Measurements from ENCODE around the gene ZNF74. TPM values are rescaled to one million over a fixed set of nuclear protein-coding genes. Genes with fewer than 3 reads are reported as not detected.
"Not testable (repeated sequence)": the region's sequence is repeated elsewhere in the genome, so short reads cannot be mapped to it uniquely, and the experiment has no call there.

ZNF74 gene
- total RNA-seq (10 to 100 TPM; 12.3 to 15.3 TPM), polyA plus RNA-seq (13.0 TPM)

- H3K27ac Mint-ChIP-seq = peak within 1 kb of the TSS; percentile 38 to 99 (median 94)
- no peaks in the 10 kb centered on the region for H3K27me3 ChIP-seq (ENCODE audit: insufficient read depth, low read length, poor library complexity, severe bottlenecking)
- H3K36me3 ChIP-seq (ENCODE audit: insufficient read depth, low read length) = no peaks in the 10 kb centered on the region
- H3K4me1 ChIP-seq (ENCODE audit: insufficient read depth, low read length) = peaks cover 30% of the 10 kb centered on the region
- H3K4me3 Mint-ChIP-seq = peak within 1 kb of the TSS; percentile 77 to 94 (median 91)
- H3K9me3 Mint-ChIP-seq = peaks cover 0 to 2% (median 0%) of the 10 kb centered on the region in 5 donors
- H3K4me1 Mint-ChIP-seq = peaks cover 32 to 45% (median 39%) of the 10 kb centered on the region in 3 donors
- H3K4me3 ChIP-seq (ENCODE audit: low read length) = peak within 1 kb of the TSS; percentile 71
- H3K27ac ChIP-seq (ENCODE audit: low read depth, low read length) = peak within 1 kb of the TSS; percentile 84
- H3K36me3 Mint-ChIP-seq = peaks cover 0 to 7% (median 6%) of the 10 kb centered on the region in 3 donors
- H3K9me3 ChIP-seq (ENCODE audit: low read length) = no peaks in the 10 kb centered on the region
- ChIA-PET CTCF (interaction anchor here (1.0 to 1.4 kb wide), 4 partner anchors 10 to 170 kb away, joined by 3 to 5 read pairs (median 4); no protein-coding TSS in a partner anchor), POLR2A (interaction anchor here (1.0 kb wide), 2 partner anchors 70 to 95 kb away, joined by 3 to 4 read pairs; no protein-coding TSS in a partner anchor)
- H3K27me3 Mint-ChIP-seq = no peaks in the 10 kb centered on the region
- peak; percentile 74 to 87 (median 82) for DNase-seq
Measured at GRCh38 chr22:20393705-20394476, at the start of gene ZNF74. Gene ZNF74 (plus strand): TSS chr22:20394151. CDS start chr22:20394629, 478 bp downstream.

- H3K4me3 ChIP-seq (ENCODE audit: low read length); H3K27ac Mint-ChIP-seq; DNase-seq; H3K9me3 Mint-ChIP-seq; H3K36me3 ChIP-seq (ENCODE audit: insufficient read depth, low read length); H3K27ac ChIP-seq (ENCODE audit: low read depth, low read length); H3K4me1 Mint-ChIP-seq; H3K9me3 ChIP-seq (ENCODE audit: low read length); H3K4me1 ChIP-seq (ENCODE audit: insufficient read depth, low read length); POLR2A ChIA-PET; H3K27me3 ChIP-seq (ENCODE audit: insufficient read depth, low read length, poor library complexity, severe bottlenecking); H3K27me3 Mint-ChIP-seq; H3K4me3 Mint-ChIP-seq; H3K36me3 Mint-ChIP-seq; CTCF ChIA-PET: not testable (repeated sequence)
Measured at GRCh38 chr22:20346553-20346952, 47.4 kb upstream of the ZNF74 start.

GRCh38 chr22:20352536-20352935 is 41.4 kb upstream of the ZNF74 start:
- H3K4me3 Mint-ChIP-seq; H3K27me3 ChIP-seq (ENCODE audit: insufficient read depth, low read length, poor library complexity, severe bottlenecking); DNase-seq; H3K9me3 Mint-ChIP-seq; H3K36me3 Mint-ChIP-seq; H3K27ac Mint-ChIP-seq; H3K9me3 ChIP-seq (ENCODE audit: low read length); H3K27me3 Mint-ChIP-seq; H3K27ac ChIP-seq (ENCODE audit: low read depth, low read length); POLR2A ChIA-PET; H3K36me3 ChIP-seq (ENCODE audit: insufficient read depth, low read length); H3K4me1 ChIP-seq (ENCODE audit: insufficient read depth, low read length); CTCF ChIA-PET; H3K4me1 Mint-ChIP-seq; H3K4me3 ChIP-seq (ENCODE audit: low read length): not testable (repeated sequence)

GRCh38 chr22:20354238-20354975 is 39.5 kb upstream of the ZNF74 start:
- H3K27ac Mint-ChIP-seq = no peak overlapping the region
- POLR2A ChIA-PET = no interaction called here
- no peaks in the 10 kb centered on the region for H3K27me3 Mint-ChIP-seq

GRCh38 chr22:20355939-20356636 is 37.9 kb upstream of the ZNF74 start:
- H3K4me1 Mint-ChIP-seq; POLR2A ChIA-PET; H3K27me3 Mint-ChIP-seq; CTCF ChIA-PET; H3K4me3 ChIP-seq (ENCODE audit: low read length); H3K27ac Mint-ChIP-seq; H3K9me3 Mint-ChIP-seq; H3K9me3 ChIP-seq (ENCODE audit: low read length); H3K27me3 ChIP-seq (ENCODE audit: insufficient read depth, low read length, poor library complexity, severe bottlenecking); H3K36me3 ChIP-seq (ENCODE audit: insufficient read depth, low read length); H3K27ac ChIP-seq (ENCODE audit: low read depth, low read length); DNase-seq; H3K4me1 ChIP-seq (ENCODE audit: insufficient read depth, low read length); H3K4me3 Mint-ChIP-seq; H3K36me3 Mint-ChIP-seq: not testable (repeated sequence)

More at GRCh38 chr22:20354238-20354975, 39.5 kb upstream of the ZNF74 start:
- H3K4me1 Mint-ChIP-seq = no peaks in the 10 kb centered on the region
- H3K4me3 Mint-ChIP-seq = no peak overlapping the region
- DNase-seq = no peak
- Histone ChIP-seq H3K9me3 (ENCODE audit: low read length) (no peaks in the 10 kb centered on the region), H3K27me3 (ENCODE audit: insufficient read depth, low read length, poor library complexity, severe bottlenecking) (no peaks in the 10 kb centered on the region), H3K27ac (ENCODE audit: low read depth, low read length) (no peak overlapping the region), H3K4me3 (ENCODE audit: low read length) (no peak overlapping the region), H3K36me3 (ENCODE audit: insufficient read depth, low read length) (no peaks in the 10 kb centered on the region), H3K4me1 (ENCODE audit: insufficient read depth, low read length) (no peaks in the 10 kb centered on the region)
- H3K9me3 Mint-ChIP-seq = no peaks in the 10 kb centered on the region
- CTCF ChIA-PET = no interaction called here
- H3K36me3 Mint-ChIP-seq = no peaks in the 10 kb centered on the region

- H3K36me3 Mint-ChIP-seq; H3K27ac Mint-ChIP-seq; CTCF ChIA-PET; H3K27me3 Mint-ChIP-seq; H3K9me3 ChIP-seq (ENCODE audit: low read length); H3K27ac ChIP-seq (ENCODE audit: low read depth, low read length); H3K9me3 Mint-ChIP-seq; H3K4me3 Mint-ChIP-seq; POLR2A ChIA-PET; H3K36me3 ChIP-seq (ENCODE audit: insufficient read depth, low read length); H3K4me1 Mint-ChIP-seq; DNase-seq; H3K27me3 ChIP-seq (ENCODE audit: insufficient read depth, low read length, poor library complexity, severe bottlenecking); H3K4me1 ChIP-seq (ENCODE audit: insufficient read depth, low read length); H3K4me3 ChIP-seq (ENCODE audit: low read length): not testable (repeated sequence)
Measured at GRCh38 chr22:20356906-20357305, 37.0 kb upstream of the ZNF74 start.

- H3K27me3 Mint-ChIP-seq = not testable (repeated sequence)
Measured at GRCh38 chr22:20357967-20358366, 36.0 kb upstream of the ZNF74 start.

More at GRCh38 chr22:20357967-20358366, 36.0 kb upstream of the ZNF74 start:
- H3K27ac ChIP-seq (ENCODE audit: low read depth, low read length); CTCF ChIA-PET; H3K27ac Mint-ChIP-seq; H3K4me1 Mint-ChIP-seq; H3K9me3 ChIP-seq (ENCODE audit: low read length); H3K36me3 Mint-ChIP-seq; H3K4me1 ChIP-seq (ENCODE audit: insufficient read depth, low read length); H3K4me3 ChIP-seq (ENCODE audit: low read length); H3K27me3 ChIP-seq (ENCODE audit: insufficient read depth, low read length, poor library complexity, severe bottlenecking); DNase-seq; H3K36me3 ChIP-seq (ENCODE audit: insufficient read depth, low read length); POLR2A ChIA-PET; H3K4me3 Mint-ChIP-seq; H3K9me3 Mint-ChIP-seq: not testable (repeated sequence)

All from CD8-positive, alpha-beta memory T cell (primary cell).